GM12865 (cell line): ENCODE data around the gene FAM107B.
A peak's percentile ranks its signal among the peaks of the same experiment; 100 is the strongest.
"Not testable (repeated sequence)": the region's sequence is repeated elsewhere in the genome, so short reads cannot be mapped to it uniquely, and the experiment has no call there.

ENCODE experiments used
- DNase-seq: peaks from one replicate; pipeline ENCODE4 v3.0.0; 2010; ENCODE audit warnings: low read depth
- H3K4me3 ChIP-seq: 2 replicates; pipeline ENCODE4 v1.5.1; 2011; ENCODE audit warnings: mild to moderate bottlenecking, low read depth, low read length, control low read depth
- TF ChIP-seq, protein P1 (sequence below): IDR thresholded peaks from 2 replicates; pipeline ENCODE4 v1.5.1; 2011; ENCODE audit warnings: low read length, control low read depth, low read depth, inconsistent platforms; ENCODE audit not compliant: insufficient read depth; ENCODE audit errors: missing control alignments

The FAM107B gene

DNA sequence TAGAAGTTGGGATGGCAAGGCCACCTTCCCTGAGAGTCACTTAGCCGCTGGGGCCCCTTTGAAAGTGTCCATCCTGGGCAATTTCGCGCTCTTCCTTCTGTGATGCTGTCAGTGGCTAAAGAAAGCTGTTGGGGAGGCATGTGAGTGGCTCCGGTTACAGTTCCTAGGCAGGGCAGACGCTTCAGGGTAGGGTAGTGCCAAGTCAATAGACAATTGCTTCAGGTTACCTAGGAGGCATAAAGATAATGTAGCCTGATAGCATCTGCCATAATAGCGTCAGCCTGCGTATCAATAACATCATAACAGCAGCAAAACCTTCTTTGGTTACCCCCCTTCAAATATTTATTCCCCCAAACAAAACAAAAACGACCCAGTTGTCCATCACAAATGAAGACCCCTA lies at the start of gene FAM107B:
Gene FAM107B (minus strand): TSS at position 101 of the 400 bp plus-strand sequence. CDS start 234 bp downstream, outside the sequence.
- TF ChIP-seq, protein P1, sequence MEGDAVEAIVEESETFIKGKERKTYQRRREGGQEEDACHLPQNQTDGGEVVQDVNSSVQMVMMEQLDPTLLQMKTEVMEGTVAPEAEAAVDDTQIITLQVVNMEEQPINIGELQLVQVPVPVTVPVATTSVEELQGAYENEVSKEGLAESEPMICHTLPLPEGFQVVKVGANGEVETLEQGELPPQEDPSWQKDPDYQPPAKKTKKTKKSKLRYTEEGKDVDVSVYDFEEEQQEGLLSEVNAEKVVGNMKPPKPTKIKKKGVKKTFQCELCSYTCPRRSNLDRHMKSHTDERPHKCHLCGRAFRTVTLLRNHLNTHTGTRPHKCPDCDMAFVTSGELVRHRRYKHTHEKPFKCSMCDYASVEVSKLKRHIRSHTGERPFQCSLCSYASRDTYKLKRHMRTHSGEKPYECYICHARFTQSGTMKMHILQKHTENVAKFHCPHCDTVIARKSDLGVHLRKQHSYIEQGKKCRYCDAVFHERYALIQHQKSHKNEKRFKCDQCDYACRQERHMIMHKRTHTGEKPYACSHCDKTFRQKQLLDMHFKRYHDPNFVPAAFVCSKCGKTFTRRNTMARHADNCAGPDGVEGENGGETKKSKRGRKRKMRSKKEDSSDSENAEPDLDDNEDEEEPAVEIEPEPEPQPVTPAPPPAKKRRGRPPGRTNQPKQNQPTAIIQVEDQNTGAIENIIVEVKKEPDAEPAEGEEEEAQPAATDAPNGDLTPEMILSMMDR: no peak
- H3K4me3 ChIP-seq: no peak within 1 kb of the TSS
- no peak for DNase-seq

DNA sequence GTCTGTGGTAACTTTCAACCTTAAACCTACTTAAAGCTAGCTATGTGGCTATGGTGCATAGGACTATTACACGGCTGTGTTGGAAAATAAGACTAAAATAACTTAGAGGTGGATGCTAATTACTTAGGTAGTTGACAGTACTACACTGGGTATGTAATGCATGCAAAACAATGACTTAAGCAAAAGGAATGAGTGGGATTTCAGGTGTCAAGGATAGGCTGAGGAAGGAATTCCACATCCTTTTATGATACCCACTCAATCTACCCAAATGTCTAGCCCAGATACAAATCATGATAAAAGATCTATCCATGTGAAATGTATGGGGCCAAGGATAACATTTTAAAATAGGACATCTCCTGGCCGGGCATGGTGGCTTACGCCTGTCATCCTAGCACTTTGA lies 49.3 kb upstream of the FAM107B start:
- no peak for DNase-seq

DNA sequence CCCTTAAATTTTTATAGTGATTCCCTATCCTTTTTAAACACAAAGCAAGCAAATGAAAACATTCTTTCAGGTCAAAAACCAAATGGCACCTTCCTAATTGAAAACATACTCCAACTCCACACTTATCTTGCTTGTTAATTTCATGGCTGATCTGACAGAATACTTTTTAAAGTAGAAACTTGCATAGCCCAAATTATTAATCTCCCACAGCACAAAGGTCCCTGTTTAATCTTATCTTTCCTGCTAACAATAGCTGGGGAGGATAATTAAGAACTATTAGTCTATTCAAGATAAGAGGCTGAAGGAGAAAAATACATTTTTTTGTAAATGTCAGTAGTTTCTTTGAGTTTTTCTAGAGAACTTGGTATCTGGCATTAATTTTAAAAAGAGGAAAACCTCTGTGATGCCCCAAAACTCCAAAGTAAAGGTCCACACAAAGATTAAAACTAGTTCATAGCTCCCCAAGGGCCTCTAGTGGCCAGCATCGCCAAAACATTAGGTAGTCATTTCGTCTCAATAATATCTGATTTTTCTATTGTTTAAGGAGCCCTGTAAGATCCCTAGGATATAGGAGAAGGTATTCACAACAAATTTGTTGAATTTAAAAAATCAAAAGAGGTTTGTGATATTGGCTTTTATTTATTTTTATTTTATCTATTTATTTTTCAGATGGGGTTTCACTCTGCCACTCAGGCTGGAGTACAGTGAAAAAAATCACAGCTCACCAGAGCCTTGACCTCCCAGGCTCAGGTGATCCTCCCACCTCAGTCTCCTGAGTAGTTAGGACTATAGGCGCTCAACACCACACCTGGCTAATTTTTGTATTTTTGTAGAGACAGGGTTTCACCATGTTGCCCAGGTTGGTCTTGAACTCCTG lies 48.4 kb upstream of the FAM107B start:
- no peak overlapping the region for H3K4me3 ChIP-seq
- peak; percentile 54 for DNase-seq
- TF ChIP-seq, protein P1: peak; percentile 64

More for the DNA sequence above, 49.3 kb upstream of the FAM107B start:
- no peak overlapping the region for H3K4me3 ChIP-seq
- TF ChIP-seq, protein P1: no peak

DNA sequence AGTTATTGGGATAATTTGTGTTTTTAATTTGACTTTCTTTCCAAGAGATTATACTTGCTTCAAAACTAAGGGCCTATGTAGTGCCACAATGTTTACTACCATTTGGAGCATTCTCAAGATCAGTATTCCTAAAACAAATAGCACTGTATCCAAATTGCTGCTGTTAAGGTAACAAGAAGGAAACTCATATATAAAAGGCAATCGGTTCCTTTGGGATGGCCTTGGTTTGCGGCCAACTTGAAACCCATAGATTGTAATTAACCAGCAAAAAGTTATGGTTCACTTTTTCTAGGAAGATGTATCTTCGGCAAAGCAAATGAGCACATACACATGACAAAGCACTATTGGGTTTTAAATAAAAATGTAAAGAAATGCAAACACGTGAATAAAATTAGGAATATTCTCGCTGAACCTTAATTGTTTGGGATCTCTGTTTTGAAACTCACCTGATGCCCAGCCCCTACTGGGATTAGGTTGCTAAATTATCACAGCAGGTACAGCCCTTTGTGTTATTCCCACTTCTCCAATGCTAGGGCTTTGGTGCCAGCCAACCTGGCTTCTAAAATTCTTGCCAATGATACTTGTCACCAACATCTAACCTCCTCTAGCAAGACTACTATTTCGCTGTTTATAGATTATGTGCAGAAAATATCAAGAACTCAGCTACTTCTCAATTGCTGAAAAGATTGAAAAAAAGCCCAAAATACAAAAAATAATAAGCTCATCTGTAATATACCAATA lies 47.1 kb upstream of the FAM107B start:
- TF ChIP-seq, protein P1: no peak
- no peak overlapping the region for H3K4me3 ChIP-seq
- no peak for DNase-seq

DNA sequence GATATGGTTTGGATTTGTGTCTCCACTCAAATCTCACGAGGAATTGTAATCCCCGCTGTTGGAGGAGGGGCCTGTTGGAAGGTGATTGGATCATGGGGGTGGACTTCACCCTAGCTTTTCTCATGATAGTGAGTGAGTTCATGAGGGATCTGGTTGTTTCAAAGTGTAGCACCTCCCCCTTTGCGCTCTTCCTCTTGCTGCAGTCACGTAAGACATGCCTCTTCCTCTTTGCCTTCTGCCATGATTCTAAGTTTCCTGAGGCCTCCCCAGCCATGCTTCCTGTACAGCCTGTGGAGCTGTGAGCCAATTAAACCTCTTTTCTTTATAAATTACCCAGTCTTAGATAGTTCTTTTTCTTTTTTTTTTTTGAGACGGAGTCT lies 46.1 kb upstream of the FAM107B start:
- TF ChIP-seq, protein P1: no peak
- no peak for DNase-seq
- no peak overlapping the region for H3K4me3 ChIP-seq

DNA sequence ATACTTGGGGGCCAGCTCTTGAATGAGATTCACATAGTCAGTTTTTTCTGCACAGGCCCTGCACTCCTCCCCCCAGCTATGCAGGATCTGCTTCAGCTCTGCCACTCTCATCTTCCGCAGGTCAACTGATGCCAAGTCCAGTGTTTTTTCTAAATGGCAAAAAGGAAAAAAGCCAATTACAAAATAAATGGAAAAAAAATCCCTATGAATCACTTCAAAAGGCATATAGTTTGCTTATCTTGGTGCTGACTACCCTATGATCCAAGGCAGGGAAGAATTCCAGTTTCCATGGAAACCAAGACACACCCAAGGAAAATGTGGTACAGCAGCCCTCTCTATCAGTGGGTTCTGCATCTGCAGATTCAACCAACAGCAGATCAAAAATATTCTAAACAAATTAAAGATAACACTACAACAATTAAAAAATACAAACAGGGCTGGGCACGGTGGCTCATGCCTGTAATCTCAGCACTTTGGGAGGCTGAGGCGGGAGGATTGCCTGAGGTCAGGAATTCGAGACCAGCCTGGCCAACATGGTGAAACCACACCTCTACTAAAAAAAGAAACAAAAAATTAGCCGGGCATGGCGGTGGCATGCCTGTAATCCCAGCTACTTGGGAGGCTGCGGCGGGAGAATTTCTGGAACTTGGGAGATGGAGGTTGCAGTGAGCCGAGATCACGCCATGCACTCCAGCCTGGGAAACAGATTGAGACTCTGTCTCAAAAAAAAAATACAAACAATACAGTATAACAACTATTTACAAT lies 45.5 kb upstream of the FAM107B start:
- DNase-seq: no peak
- H3K4me3 ChIP-seq: no peak overlapping the region
- TF ChIP-seq, protein P1: no peak

DNA sequence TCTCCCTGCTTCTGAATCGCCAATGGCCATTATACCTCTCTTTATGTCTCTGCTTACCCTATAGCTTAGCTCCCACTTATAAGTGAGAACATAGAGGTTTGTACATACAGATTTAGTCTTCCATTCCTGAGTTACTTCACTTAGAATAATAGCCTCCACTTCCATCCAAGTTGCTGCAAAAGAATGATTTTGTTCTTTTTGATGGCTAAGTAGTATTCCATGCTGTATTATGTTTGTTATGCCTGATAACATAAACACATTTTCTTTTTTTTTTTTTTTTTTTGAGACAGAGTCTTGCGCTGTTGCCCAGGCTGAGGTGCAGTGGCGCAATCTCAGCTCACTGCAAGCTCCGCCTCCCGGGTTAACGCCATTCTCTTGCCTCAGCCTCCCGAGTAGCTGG lies 42.0 kb upstream of the FAM107B start:
- DNase-seq: not testable (repeated sequence)

More for the DNA sequence above, 42.0 kb upstream of the FAM107B start:
- H3K4me3 ChIP-seq: not testable (repeated sequence)
